Measurements from ENCODE around the gene TFEB. TPM values are rescaled to one million over a fixed set of nuclear protein-coding genes. Genes with fewer than 3 reads are reported as not detected.

The TFEB gene
- total RNA-seq, 1 donor from 2014 or later, result 18.6 TPM

GRCh38 chr6:41638935-41639808 is 96.2 kb downstream of the TFEB start:
- peaks cover 19% of the 10 kb centered on the region for H3K27me3 ChIP-seq
- no peak for DNase-seq (ENCODE audit: low spot score in 2 of 2)

GRCh38 chr6:41638002-41638934 is 97.1 kb downstream of the TFEB start, which contains the start of gene MDFI:
Gene MDFI, plus strand, starts transcription at chr6:41638468. Its CDS starts 282 bp downstream, at chr6:41638750.
- H3K27me3 ChIP-seq, result peaks cover 19% of the 10 kb centered on the region
- H3K4me1 ChIP-seq, result peaks cover 14 to 16% of the 10 kb centered on the region in 2 donors
- no peaks in the 10 kb centered on the region for H3K9me3 ChIP-seq
- TF ChIP-seq CTCF (IDR thresholded peaks at IDR 0.05), result no peak
- peak within 1 kb of the TSS; percentile 51 to 65 for H3K4me3 ChIP-seq
- DNase-seq (ENCODE audit: low spot score in 2 of 2), result no peak
- no peak within 1 kb of the TSS for H3K27ac ChIP-seq
- H3K36me3 ChIP-seq, result no peaks in the 10 kb centered on the region
- intact Hi-C loops (cut with DNase I), result no loop called here

More at GRCh38 chr6:41638935-41639808, 96.2 kb downstream of the TFEB start:
- intact Hi-C loops (cut with DNase I), result no loop called here
- Histone ChIP-seq H3K36me3 (no peaks in the 10 kb centered on the region), H3K27ac (no peak overlapping the region), H3K4me3 (peak overlapping the region; percentile 51 to 65), H3K9me3 (no peaks in the 10 kb centered on the region), H3K4me1 (peaks cover 14 to 16% of the 10 kb centered on the region in 2 donors)
- TF ChIP-seq CTCF (IDR thresholded peaks at IDR 0.05), result no peak

GRCh38 chr6:41637194-41638001 is 98.0 kb downstream of the TFEB start:
- intact Hi-C loops (cut with DNase I), result no loop called here
- H3K27ac ChIP-seq, result no peak overlapping the region

GRCh38 chr6:41636833-41637193 is 98.6 kb downstream of the TFEB start:
- H3K27me3 ChIP-seq, result peaks cover 19% of the 10 kb centered on the region
- DNase-seq (ENCODE audit: low spot score in 2 of 2), result no peak
- H3K4me1 ChIP-seq, result peaks cover 14 to 16% of the 10 kb centered on the region in 2 donors
- H3K9me3 ChIP-seq, result no peaks in the 10 kb centered on the region
- no peak overlapping the region for H3K27ac ChIP-seq
- TF ChIP-seq CTCF (IDR thresholded peaks at IDR 0.05), result no peak
- intact Hi-C loops (cut with DNase I), result no loop called here
- peak overlapping the region; percentile 17 to 65 for H3K4me3 ChIP-seq
- no peaks in the 10 kb centered on the region for H3K36me3 ChIP-seq

More at GRCh38 chr6:41637194-41638001, 98.0 kb downstream of the TFEB start:
- no peak for TF ChIP-seq CTCF (IDR thresholded peaks at IDR 0.05)
- peaks cover 19% of the 10 kb centered on the region for H3K27me3 ChIP-seq
- no peak for DNase-seq (ENCODE audit: low spot score in 2 of 2)
- H3K36me3 ChIP-seq, result no peaks in the 10 kb centered on the region
- peaks cover 14 to 16% of the 10 kb centered on the region in 2 donors for H3K4me1 ChIP-seq
- no peaks in the 10 kb centered on the region for H3K9me3 ChIP-seq
- H3K4me3 ChIP-seq, result peak overlapping the region; percentile 51 to 65

- H3K4me3 ChIP-seq, result no peak overlapping the region
- H3K36me3 ChIP-seq, result no peaks in the 10 kb centered on the region
- peaks cover 14 to 16% of the 10 kb centered on the region in 2 donors for H3K4me1 ChIP-seq
- peaks cover 19% of the 10 kb centered on the region for H3K27me3 ChIP-seq
- intact Hi-C loops (cut with DNase I), result no loop called here
- H3K27ac ChIP-seq, result no peak overlapping the region
- no peak for TF ChIP-seq CTCF (IDR thresholded peaks at IDR 0.05)
- no peaks in the 10 kb centered on the region for H3K9me3 ChIP-seq
- DNase-seq (ENCODE audit: low spot score in 2 of 2), result no peak
Observed at GRCh38 chr6:41635365-41635764, 100.0 kb downstream of the TFEB start.
